ENCODE results near the gene LIN54.

DNA sequence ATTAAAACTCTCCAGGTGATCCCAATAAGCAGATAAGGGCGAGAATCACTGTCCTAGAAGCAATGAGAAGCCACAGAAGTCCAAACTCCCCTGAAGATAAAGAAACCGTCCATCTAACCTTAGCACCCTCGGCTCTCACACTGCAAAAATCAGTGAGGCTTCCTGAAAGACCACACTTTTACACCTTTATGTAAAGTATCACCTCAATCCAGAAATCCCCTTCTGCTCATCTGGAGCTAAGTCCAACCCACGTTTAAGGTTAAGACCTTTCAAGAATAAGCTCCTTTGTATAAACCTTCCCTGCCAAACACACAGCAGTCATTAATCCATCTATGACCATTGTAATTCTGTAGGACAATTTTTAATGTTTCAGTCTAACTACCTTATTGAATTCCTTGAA lies 41.7 kb downstream of the LIN54 start:
- TF ChIP-seq CTCF (IDR thresholded peaks at IDR 0.05) (no peak), POLR2A (IDR thresholded peaks at IDR 0.05) (no peak), EP300 (IDR thresholded peaks at IDR 0.05) (no peak)
